PC-9 (cell line): ENCODE results near the gene MATN1. TPM values are rescaled to one million over a fixed set of nuclear protein-coding genes. Genes with fewer than 3 reads are reported as not detected.

Experiments
- BruUV-seq: library from RNA; stranded (reverse); fragments of 400-500 nt; replicated peaks from 2 replicates; lab custom pipeline; 2021; lab: Mats Ljungman, UMichigan
- CTCF ChIA-PET: fragments of 300-600 bp; sonication (Branson Sonifier 250); formaldehyde crosslinking; loops from one replicate; lab custom pipeline; 2022; ENCODE audit warnings: antibody characterized with exemption; lab: Charles Lee
- POLR2A ChIA-PET: fragments of 300-600 bp; sonication (Branson Sonifier 250); formaldehyde crosslinking; loops from one replicate; lab custom pipeline; 2022; ENCODE audit warnings: antibody characterized with exemption; ENCODE audit not compliant: unreplicated experiment; lab: Charles Lee
- DNase-seq, 2 experiments: peaks; one replicate each; pipeline versions ENCODE4 v3.0.0 to v3.0.0-alpha.2; 2015 to 2022; ENCODE audit warnings: mixed read lengths in 1 of 2
- H2AFZ ChIP-seq: fragments of 200-600 bp; sonication (generic); 2 replicates; pipeline ENCODE4 v1.8.1; 2017; ENCODE audit warnings: antibody characterized with exemption
- H3F3A ChIP-seq: fragments of 200-600 bp; sonication (generic); 2 replicates; pipeline ENCODE4 v1.8.1; 2017; ENCODE audit warnings: antibody characterized with exemption, mild to moderate bottlenecking, low read depth; ENCODE audit not compliant: insufficient read depth
- H3K27ac ChIP-seq: fragments of 200-600 bp; sonication (generic); 2 replicates; pipeline ENCODE4 v1.6.1; 2016; ENCODE audit warnings: mixed run types
- H3K27me3 ChIP-seq: fragments of 200-600 bp; sonication (generic); 2 replicates; pipeline ENCODE4 v1.6.1; 2016; ENCODE audit warnings: low read depth, mixed run types; ENCODE audit not compliant: insufficient read depth
- H3K36me3 ChIP-seq: fragments of 200-600 bp; sonication (generic); 2 replicates; pipeline ENCODE4 v1.6.1; 2016; ENCODE audit warnings: low read depth, mixed run types
- H3K4me1 ChIP-seq: fragments of 200-600 bp; sonication (generic); replicated peaks from 2 replicates; pipeline ENCODE4 v1.6.1; 2016; ENCODE audit warnings: mixed run types; ENCODE audit not compliant: insufficient read depth
- H3K4me2 ChIP-seq: fragments of 200-600 bp; sonication (generic); 2 replicates; pipeline ENCODE4 v1.6.1; 2017; ENCODE audit warnings: mixed run types
- H3K4me3 ChIP-seq: fragments of 200-600 bp; sonication (generic); 2 replicates; pipeline ENCODE4 v1.6.1; 2016; ENCODE audit warnings: mixed run types
- H3K79me2 ChIP-seq: fragments of 200-600 bp; sonication (generic); 2 replicates; pipeline ENCODE4 v1.6.1; 2017; ENCODE audit warnings: low read depth, mixed run types
- H3K9me2 ChIP-seq: fragments of 200-600 bp; sonication (generic); 2 replicates; pipeline ENCODE4 v1.8.1; 2017; ENCODE audit warnings: mild to moderate bottlenecking; ENCODE audit not compliant: insufficient read depth
- H3K9me3 ChIP-seq: fragments of 200-600 bp; sonication (generic); 2 replicates; pipeline ENCODE4 v1.8.1; 2016; ENCODE audit warnings: low read depth; ENCODE audit not compliant: insufficient read depth
- H4K20me1 ChIP-seq: fragments of 200-600 bp; sonication (generic); 2 replicates; pipeline ENCODE4 v1.8.1; 2017; ENCODE audit not compliant: insufficient read depth
- CTCF ChIP-seq: fragments of 200-600 bp; sonication (generic); conservative IDR thresholded peaks from 2 replicates; pipeline ENCODE4 v1.6.1; 2017; ENCODE audit warnings: mixed run types, antibody characterized with exemption, mild to moderate bottlenecking, moderate library complexity
- EZH2 ChIP-seq: fragments of 200-600 bp; sonication (generic); IDR thresholded peaks from 2 replicates; pipeline ENCODE4 v1.8.0; 2017; ENCODE audit warnings: antibody characterized with exemption, low read depth
- intact Hi-C: fragments of 100-400 bp; cut with micrococcal nuclease; formaldehyde crosslinking; loops from one replicate; pipeline ENCODE4 v1.10.0; 2022; ENCODE audit not compliant: unreplicated experiment
- total RNA-seq: library from RNA; stranded (reverse); gene quantifications from 2 replicates; pipeline ENCODE4 v1.2.3, GENCODE V29; 2021

MATN1 gene
- total RNA-seq, 1 experiment from 2014 or later: 0.37 TPM

DNA sequence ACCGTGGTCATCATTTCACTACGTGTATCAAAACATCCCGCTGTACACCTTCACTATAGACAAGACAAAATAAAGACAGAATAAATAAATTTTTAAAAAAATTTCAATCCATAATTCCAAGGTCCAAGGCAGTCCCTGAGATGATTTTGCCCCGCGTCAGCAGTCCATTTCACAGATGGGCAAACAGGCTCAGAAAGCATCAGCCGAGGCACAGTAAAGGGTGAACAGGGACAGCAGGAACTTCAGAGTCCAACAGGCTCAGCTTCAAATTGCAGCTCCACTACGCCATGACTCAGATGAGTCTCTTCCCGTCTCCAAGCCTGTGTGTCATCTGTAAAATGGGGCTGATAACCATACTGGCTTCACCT, 15.0 kb downstream of the MATN1 start:
- H3K79me2 ChIP-seq: no peaks in the 10 kb centered on the region
- no peaks in the 10 kb centered on the region for H3K27me3 ChIP-seq
- no peaks in the 10 kb centered on the region for H3K9me2 ChIP-seq
- H3K36me3 ChIP-seq: no peaks in the 10 kb centered on the region
- no peaks in the 10 kb centered on the region for H3K4me1 ChIP-seq
- POLR2A ChIA-PET: no interaction called here
- no peak overlapping the region for H3K4me3 ChIP-seq
- no peak overlapping the region for H3K4me2 ChIP-seq
- H3K27ac ChIP-seq: no peak overlapping the region
- CTCF ChIA-PET: interaction anchor here (0.5 to 1.1 kb wide), 4 partner anchors 327 to 1823 kb away, joined by 3 to 4 read pairs (median 4); no protein-coding TSS in a partner anchor
- H4K20me1 ChIP-seq: no peaks in the 10 kb centered on the region
- no peaks in the 10 kb centered on the region for H3K9me3 ChIP-seq
- no TSS peak for BruUV-seq
- DNase-seq: no peak
- TF ChIP-seq CTCF: peak; percentile 9; the same call in 1 of the 2 replicates
- no peak for TF ChIP-seq EZH2
- intact Hi-C loops: loop anchor here (2.0 to 10.0 kb wide), 7 partner anchors 326 to 1826 kb away; partner anchors contain the start of gene PTPRU
- H2AFZ ChIP-seq: no peak overlapping the region
- no peaks in the 10 kb centered on the region for H3F3A ChIP-seq

- no peaks in the 10 kb centered on the region for H3K79me2 ChIP-seq
- no peak overlapping the region for H3K4me3 ChIP-seq
- BruUV-seq: no TSS peak
- no peak overlapping the region for H2AFZ ChIP-seq
- CTCF ChIA-PET: interaction anchor here (0.8 to 1.1 kb wide), 3 partner anchors 327 to 1823 kb away, joined by 4 read pairs; no protein-coding TSS in a partner anchor
- intact Hi-C loops: loop anchor here (2.0 to 10.0 kb wide), 7 partner anchors 325 to 1825 kb away; partner anchors contain the start of gene PTPRU
- H4K20me1 ChIP-seq: no peaks in the 10 kb centered on the region
- peak in 1 of 2 experiments; percentile 75 for DNase-seq
- TF ChIP-seq CTCF: peak; percentile 85
- no peak for TF ChIP-seq EZH2
- no peaks in the 10 kb centered on the region for H3K9me2 ChIP-seq
- no peaks in the 10 kb centered on the region for H3F3A ChIP-seq
- H3K27me3 ChIP-seq: no peaks in the 10 kb centered on the region
- H3K4me2 ChIP-seq: no peak overlapping the region
- no peaks in the 10 kb centered on the region for H3K4me1 ChIP-seq
- POLR2A ChIA-PET: no interaction called here
- H3K9me3 ChIP-seq: no peaks in the 10 kb centered on the region
- H3K27ac ChIP-seq: no peak overlapping the region
- no peaks in the 10 kb centered on the region for H3K36me3 ChIP-seq
Measured at GRCh38 chr1:30707412-30708360, 15.7 kb downstream of the MATN1 start.

- no peaks in the 10 kb centered on the region for H3K9me2 ChIP-seq
- H2AFZ ChIP-seq: no peak overlapping the region
- H3F3A ChIP-seq: no peaks in the 10 kb centered on the region
- ChIA-PET CTCF (no interaction called here), POLR2A (no interaction called here)
- TF ChIP-seq EZH2 (no peak), CTCF (no peak)
- H3K36me3 ChIP-seq: no peaks in the 10 kb centered on the region
- no TSS peak for BruUV-seq
- no peaks in the 10 kb centered on the region for H3K4me1 ChIP-seq
- H3K27ac ChIP-seq: no peak overlapping the region
- no peak for DNase-seq
- intact Hi-C loops: loop anchor here (5.0 to 10.0 kb wide), 3 partner anchors 324 to 1672 kb away; no protein-coding TSS in a partner anchor
- no peaks in the 10 kb centered on the region for H4K20me1 ChIP-seq
- H3K9me3 ChIP-seq: no peaks in the 10 kb centered on the region
- H3K27me3 ChIP-seq: no peaks in the 10 kb centered on the region
- no peak overlapping the region for H3K4me3 ChIP-seq
- H3K79me2 ChIP-seq: no peaks in the 10 kb centered on the region
- H3K4me2 ChIP-seq: no peak overlapping the region
Measured at GRCh38 chr1:30706528-30706927, 16.9 kb downstream of the MATN1 start.
